ENCODE results near the gene HAGHL. TPM values are rescaled to one million over a fixed set of nuclear protein-coding genes. Genes with fewer than 3 reads are reported as not detected.

Gene HAGHL
- total RNA-seq, 1 donor from 2014 or later, result 19.1 TPM

DNA sequence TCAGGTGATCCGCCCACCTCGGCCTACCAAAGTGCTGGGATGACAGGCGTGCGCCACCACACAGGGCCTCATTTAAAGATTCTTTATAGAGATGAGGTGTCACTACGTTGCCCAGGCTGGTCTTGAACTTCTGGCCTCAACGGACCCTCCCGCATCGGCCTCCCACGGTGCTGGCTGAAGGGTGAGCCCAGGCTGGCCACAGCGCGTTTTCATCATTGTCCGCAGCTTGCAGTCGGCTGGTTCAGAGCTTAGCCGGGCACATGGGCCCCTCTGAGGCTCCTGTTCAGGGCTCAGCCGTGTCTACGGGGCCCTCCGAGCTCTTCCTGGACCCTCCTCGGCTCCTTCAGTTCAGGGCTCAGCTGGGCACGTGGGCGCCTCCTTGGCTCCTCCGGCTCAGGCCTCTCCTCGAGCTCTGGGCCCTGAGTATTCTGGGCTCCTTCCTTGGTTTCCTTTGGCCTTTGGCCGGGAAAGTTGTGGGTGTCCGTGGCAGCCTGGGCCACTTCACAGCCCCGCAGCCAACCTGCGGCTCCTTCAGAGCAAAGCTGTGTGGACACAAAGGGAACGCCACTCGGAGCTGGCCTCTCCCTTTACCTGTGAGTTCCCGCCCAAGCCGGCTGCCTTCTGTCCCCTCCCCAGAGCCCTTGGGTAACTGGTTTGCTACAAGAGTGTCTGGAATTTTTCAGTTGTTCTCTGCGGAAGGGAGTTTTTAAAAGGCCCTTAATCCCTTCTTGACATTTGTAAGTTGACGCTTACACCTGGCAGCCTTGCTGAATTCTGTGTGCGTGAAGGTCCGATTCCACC is 32.4 kb downstream of the HAGHL start:
- no peaks in the 10 kb centered on the region for H3K4me1 Mint-ChIP-seq (ENCODE audit: low read depth)
- H3K27me3 Mint-ChIP-seq (ENCODE audit: insufficient read depth), result peaks cover 7% of the 10 kb centered on the region
- H3K9me3 Mint-ChIP-seq, result no peaks in the 10 kb centered on the region
- H3K36me3 Mint-ChIP-seq (ENCODE audit: low read depth), result no peaks in the 10 kb centered on the region
- no peak overlapping the region for H3K27ac Mint-ChIP-seq
- no peak overlapping the region for H3K4me3 Mint-ChIP-seq
- no peak for DNase-seq (ENCODE audit: low spot score)
- intact Hi-C loops (cut with micrococcal nuclease), result no loop called here

DNA sequence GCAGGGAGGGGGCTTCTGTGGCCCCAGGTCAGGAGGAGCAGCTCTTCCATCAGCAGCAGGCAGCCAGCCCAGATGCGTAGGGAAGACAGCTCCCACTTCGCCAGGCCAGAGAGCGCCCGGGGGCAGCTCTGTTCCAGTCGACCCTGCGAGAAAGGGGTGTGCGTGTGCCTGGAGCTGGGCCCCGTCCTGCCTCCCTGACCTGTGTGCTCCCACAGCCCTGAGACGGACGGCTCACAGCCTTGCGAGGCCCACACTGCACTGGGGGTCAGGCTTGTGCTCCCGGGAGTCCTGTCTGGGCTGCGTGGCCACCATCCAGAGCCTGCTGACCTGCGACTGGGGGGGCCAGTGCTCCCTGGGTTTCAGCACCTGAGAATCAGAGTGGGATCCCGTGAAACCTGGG is 33.2 kb downstream of the HAGHL start:
- Mint-ChIP-seq H3K4me3 (no peak overlapping the region), H3K4me1 (ENCODE audit: low read depth) (no peaks in the 10 kb centered on the region), H3K27ac (no peak overlapping the region), H3K36me3 (ENCODE audit: low read depth) (no peaks in the 10 kb centered on the region), H3K27me3 (ENCODE audit: insufficient read depth) (peaks cover 7% of the 10 kb centered on the region), H3K9me3 (no peaks in the 10 kb centered on the region)
- intact Hi-C loops (cut with micrococcal nuclease), result no loop called here
- DNase-seq (ENCODE audit: low spot score), result no peak

DNA sequence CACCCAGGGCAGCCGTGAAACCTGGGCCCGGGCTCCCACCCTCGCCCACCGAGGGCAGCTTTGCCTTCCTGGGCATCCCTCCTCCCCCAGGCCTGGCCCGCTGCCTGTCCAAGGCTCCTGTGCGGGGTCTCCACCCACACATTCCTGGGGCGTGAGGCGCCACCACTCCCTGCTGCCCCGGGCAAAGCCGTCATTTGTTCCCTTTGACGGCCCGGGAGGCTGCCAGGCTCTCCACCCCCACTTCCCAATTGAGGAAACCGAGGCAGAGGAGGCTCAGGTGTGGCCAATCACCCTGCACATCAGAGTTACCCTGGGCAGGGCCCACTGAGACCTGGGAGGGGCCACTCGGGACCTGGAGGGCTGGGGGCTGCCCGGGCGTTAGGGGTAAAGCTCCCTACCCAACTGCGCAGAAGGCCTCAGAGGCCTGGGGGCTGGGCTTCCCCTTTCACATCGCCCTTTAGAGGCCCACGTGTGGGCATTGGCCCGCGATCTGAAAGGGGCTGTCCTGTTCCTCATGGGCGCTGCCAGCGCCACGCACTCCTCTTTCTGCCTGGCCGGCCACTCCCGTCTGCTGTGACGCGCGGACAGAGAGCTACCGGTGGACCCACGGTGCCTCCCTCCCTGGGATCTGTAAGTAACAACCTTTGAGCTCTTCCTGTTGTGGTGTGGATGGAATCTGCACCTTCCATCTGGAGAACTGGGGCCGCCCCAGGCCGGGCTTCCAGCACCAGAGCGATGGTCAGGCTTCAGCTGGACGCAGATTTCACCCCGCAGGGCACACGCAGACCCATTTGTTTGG is 33.8 kb downstream of the HAGHL start, which contains the start of gene MSLN:
MSLN (plus strand) TSS at position 190 of the 799 bp plus-strand sequence. CDS start 1,947 bp downstream, outside the sequence.
- H3K9me3 Mint-ChIP-seq, result no peaks in the 10 kb centered on the region
- DNase-seq (ENCODE audit: low spot score), result no peak
- no peaks in the 10 kb centered on the region for H3K36me3 Mint-ChIP-seq (ENCODE audit: low read depth)
- intact Hi-C loops (cut with micrococcal nuclease), result no loop called here
- H3K27me3 Mint-ChIP-seq (ENCODE audit: insufficient read depth), result peaks cover 7% of the 10 kb centered on the region
- no peaks in the 10 kb centered on the region for H3K4me1 Mint-ChIP-seq (ENCODE audit: low read depth)
- H3K4me3 Mint-ChIP-seq, result no peak within 1 kb of the TSS
- no peak within 1 kb of the TSS for H3K27ac Mint-ChIP-seq

DNA sequence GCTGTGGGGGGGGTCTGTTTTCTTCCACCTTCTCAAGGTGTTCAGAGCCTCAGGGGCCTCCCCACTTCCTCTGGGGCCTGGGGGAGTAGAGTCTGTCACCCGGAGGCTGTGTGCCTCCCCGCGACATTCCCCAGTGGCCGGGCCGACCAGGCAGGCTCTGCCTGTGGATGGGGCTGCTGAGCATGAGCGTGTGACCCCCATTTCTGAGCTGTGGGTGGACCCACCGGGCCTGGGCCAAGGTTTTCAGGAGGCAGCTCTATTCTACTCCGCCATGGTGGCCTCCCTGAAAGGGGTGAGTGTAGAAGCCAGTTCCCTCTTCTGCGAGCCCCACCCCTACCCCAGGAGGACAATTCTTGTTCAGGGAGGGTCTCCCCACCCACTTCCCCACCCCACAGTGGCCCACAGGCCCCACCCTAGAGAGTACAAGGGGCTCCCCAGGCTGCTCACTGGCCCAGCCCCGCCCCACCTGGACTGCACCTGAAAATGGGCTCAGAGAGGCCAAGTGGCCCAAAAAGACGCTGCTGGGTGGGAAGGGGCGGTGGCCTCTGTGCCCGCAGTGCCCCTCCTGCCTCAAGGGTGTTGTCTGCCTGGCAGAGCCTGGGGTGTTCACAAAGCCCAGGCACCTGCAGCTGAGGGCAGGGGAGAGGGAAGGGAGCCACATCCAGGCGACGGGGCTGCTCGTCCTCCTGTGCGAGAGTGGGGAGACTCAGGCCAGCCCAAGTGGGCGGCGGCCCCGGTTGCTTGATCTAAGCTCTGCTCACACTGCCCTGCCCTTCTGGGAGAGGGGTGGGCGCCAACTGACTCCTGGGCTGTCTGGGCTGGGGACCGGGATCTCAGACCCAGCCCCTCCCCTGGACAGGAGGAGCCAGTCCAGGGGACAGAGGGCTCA is 35.0 kb downstream of the HAGHL start:
- no peak overlapping the region for H3K4me3 Mint-ChIP-seq
- intact Hi-C loops (cut with micrococcal nuclease), result no loop called here
- no peak overlapping the region for H3K27ac Mint-ChIP-seq
- DNase-seq (ENCODE audit: low spot score), result no peak
- H3K36me3 Mint-ChIP-seq (ENCODE audit: low read depth), result no peaks in the 10 kb centered on the region
- H3K4me1 Mint-ChIP-seq (ENCODE audit: low read depth), result no peaks in the 10 kb centered on the region
- H3K9me3 Mint-ChIP-seq, result no peaks in the 10 kb centered on the region
- peaks cover 4% of the 10 kb centered on the region for H3K27me3 Mint-ChIP-seq (ENCODE audit: insufficient read depth)

DNA sequence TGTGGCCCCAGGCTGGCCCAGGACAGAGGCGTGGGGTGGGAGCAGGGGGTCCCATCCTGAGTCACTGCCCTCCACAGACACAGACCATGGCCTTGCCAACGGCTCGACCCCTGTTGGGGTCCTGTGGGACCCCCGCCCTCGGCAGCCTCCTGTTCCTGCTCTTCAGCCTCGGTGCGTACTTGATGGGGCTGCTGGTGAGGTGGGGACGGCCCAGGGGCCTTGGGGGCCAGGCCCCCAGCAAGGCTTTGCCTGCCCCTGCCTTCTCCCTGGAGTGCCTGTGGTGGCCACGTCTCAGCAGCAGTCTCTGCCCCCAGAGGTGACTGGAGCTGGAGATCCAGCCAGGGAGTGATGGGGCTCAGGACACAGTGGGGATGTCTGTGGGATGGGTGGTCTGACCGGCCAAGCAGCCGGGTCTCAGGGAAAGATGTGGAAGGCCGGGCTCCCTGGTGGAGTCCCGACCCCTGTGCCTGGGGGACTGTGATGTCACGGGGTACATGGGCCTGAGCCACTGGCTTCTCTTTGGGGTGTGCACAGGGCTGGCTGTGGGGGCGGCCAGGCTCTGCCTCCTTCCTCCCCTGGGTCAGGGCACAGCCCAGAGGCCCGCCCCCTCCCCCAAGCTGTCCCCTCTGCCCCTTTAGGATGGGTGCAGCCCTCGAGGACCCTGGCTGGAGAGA is 35.8 kb downstream of the HAGHL start:
- Mint-ChIP-seq H3K27ac (no peak overlapping the region), H3K27me3 (ENCODE audit: insufficient read depth) (peaks cover 2% of the 10 kb centered on the region)
- intact Hi-C loops (cut with micrococcal nuclease), result no loop called here

DNA sequence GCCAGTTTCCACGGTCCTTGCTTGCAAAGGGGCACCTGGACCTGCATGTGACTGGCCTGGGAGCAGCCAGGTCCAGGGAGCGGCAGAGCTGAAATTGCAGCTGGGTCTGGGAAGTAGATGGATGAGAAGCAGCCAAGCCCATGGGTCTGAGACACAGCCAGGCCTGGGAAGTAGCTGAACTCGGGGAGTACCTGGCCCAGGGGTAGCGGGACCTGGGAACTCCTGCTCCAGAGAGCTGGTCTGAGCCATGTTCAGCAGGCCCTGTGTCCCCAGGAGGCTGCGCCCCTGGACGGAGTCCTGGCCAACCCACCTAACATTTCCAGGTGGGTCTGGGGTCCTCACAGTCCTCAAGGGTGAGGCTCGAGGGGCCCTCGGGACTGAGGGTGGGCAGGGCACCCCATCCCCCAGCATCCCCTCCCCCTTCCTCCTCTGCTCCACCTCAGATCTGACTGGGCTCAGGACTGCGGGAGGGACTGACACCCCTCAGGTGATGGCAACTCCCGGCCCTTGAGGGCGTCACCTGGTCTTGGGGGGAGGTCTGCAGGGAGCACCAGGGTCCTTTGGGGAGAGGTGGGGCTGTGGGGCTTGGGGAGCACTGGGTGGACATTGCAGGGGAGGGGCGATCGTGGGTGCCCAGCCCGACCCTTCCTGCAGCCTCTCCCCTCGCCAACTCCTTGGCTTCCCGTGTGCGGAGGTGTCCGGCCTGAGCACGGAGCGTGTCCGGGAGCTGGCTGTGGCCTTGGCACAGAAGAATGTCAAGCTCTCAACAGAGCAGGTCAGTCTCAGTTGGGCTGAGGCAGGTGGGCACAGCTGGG is 36.7 kb downstream of the HAGHL start:
- Mint-ChIP-seq H3K36me3 (ENCODE audit: low read depth) (no peaks in the 10 kb centered on the region), H3K27ac (no peak overlapping the region), H3K4me3 (no peak overlapping the region), H3K4me1 (ENCODE audit: low read depth) (no peaks in the 10 kb centered on the region), H3K9me3 (no peaks in the 10 kb centered on the region), H3K27me3 (ENCODE audit: insufficient read depth) (no peaks in the 10 kb centered on the region)
- intact Hi-C loops (cut with micrococcal nuclease), result no loop called here
- DNase-seq (ENCODE audit: low spot score), result no peak

More for the DNA sequence above, 35.8 kb downstream of the HAGHL start:
- H3K36me3 Mint-ChIP-seq (ENCODE audit: low read depth), result no peaks in the 10 kb centered on the region
- H3K4me1 Mint-ChIP-seq (ENCODE audit: low read depth), result no peaks in the 10 kb centered on the region
- DNase-seq (ENCODE audit: low spot score), result no peak
- H3K4me3 Mint-ChIP-seq, result no peak overlapping the region
- no peaks in the 10 kb centered on the region for H3K9me3 Mint-ChIP-seq

DNA sequence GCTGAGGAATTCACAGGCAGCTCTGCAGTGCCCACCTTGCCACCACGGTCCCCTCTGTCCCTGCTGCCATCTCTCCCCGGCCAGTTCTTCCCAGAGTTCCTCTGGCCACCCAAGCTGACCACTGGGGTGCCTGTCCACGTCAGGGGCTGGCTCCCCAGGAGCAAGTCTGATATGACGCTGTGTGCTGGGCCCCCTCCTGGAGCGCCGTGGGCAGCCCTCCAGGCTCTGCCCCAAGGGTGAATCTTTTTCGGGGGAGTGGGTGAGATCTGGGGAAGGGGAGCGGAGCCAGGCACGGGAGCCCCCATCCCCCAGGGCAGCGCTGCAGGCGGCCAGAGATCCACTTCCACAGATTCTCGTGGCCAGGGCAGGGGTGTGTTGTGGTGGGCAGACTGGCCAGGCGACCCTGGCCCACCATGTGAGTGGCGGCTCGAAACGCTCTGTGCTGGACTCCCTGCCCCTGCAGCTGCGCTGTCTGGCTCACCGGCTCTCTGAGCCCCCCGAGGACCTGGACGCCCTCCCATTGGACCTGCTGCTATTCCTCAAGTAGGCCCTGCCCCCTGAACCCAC is 37.4 kb downstream of the HAGHL start:
- intact Hi-C loops (cut with micrococcal nuclease), result no loop called here

DNA sequence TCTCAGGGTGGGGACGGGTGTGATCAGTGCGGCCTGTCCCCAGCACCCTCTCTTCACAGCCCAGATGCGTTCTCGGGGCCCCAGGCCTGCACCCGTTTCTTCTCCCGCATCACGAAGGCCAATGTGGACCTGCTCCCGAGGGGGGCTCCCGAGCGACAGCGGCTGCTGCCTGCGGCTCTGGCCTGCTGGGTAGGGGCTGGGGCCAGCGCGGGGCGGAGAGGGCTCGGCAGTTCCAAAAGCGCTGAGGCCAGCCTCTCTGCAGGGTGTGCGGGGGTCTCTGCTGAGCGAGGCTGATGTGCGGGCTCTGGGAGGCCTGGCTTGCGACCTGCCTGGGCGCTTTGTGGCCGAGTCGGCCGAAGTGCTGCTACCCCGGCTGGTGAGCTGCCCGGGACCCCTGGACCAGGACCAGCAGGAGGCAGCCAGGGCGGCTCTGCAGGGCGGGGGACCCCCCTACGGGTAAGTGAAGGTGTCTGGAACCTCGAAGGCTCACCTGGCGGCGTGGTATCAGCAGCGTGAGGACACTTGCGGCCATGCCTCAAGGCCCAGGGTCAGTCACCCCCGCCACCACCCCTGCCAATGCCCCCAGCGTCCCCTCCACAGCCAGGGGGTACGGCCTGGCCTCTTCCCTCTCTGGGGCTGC is 38.1 kb downstream of the HAGHL start:
- Mint-ChIP-seq H3K27me3 (ENCODE audit: insufficient read depth) (no peaks in the 10 kb centered on the region), H3K4me1 (ENCODE audit: low read depth) (no peaks in the 10 kb centered on the region), H3K27ac (no peak overlapping the region), H3K4me3 (no peak overlapping the region), H3K9me3 (no peaks in the 10 kb centered on the region), H3K36me3 (ENCODE audit: low read depth) (no peaks in the 10 kb centered on the region)
- intact Hi-C loops (cut with micrococcal nuclease), result no loop called here
- DNase-seq (ENCODE audit: low spot score), result no peak

More for the DNA sequence above, 37.4 kb downstream of the HAGHL start:
- Mint-ChIP-seq H3K27ac (no peak overlapping the region), H3K9me3 (no peaks in the 10 kb centered on the region), H3K4me3 (no peak overlapping the region), H3K36me3 (ENCODE audit: low read depth) (no peaks in the 10 kb centered on the region), H3K27me3 (ENCODE audit: insufficient read depth) (no peaks in the 10 kb centered on the region), H3K4me1 (ENCODE audit: low read depth) (no peaks in the 10 kb centered on the region)
- DNase-seq (ENCODE audit: low spot score), result no peak

DNA sequence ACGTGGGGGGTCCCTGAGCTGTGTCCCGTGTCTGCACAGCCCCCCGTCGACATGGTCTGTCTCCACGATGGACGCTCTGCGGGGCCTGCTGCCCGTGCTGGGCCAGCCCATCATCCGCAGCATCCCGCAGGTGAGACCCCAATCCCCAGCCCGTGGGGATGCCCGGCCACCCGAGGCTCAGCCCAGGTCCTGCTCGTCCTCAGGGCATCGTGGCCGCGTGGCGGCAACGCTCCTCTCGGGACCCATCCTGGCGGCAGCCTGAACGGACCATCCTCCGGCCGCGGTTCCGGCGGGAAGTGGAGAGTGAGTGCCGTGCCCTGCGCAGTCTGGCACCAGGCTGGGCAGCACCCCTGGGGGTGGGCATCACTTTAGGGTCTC is 38.6 kb downstream of the HAGHL start:
- Mint-ChIP-seq H3K27me3 (ENCODE audit: insufficient read depth) (no peaks in the 10 kb centered on the region), H3K4me1 (ENCODE audit: low read depth) (no peaks in the 10 kb centered on the region), H3K27ac (no peak overlapping the region), H3K4me3 (no peak overlapping the region), H3K36me3 (ENCODE audit: low read depth) (no peaks in the 10 kb centered on the region), H3K9me3 (no peaks in the 10 kb centered on the region)
- intact Hi-C loops (cut with micrococcal nuclease), result no loop called here
- no peak for DNase-seq (ENCODE audit: low spot score)

DNA sequence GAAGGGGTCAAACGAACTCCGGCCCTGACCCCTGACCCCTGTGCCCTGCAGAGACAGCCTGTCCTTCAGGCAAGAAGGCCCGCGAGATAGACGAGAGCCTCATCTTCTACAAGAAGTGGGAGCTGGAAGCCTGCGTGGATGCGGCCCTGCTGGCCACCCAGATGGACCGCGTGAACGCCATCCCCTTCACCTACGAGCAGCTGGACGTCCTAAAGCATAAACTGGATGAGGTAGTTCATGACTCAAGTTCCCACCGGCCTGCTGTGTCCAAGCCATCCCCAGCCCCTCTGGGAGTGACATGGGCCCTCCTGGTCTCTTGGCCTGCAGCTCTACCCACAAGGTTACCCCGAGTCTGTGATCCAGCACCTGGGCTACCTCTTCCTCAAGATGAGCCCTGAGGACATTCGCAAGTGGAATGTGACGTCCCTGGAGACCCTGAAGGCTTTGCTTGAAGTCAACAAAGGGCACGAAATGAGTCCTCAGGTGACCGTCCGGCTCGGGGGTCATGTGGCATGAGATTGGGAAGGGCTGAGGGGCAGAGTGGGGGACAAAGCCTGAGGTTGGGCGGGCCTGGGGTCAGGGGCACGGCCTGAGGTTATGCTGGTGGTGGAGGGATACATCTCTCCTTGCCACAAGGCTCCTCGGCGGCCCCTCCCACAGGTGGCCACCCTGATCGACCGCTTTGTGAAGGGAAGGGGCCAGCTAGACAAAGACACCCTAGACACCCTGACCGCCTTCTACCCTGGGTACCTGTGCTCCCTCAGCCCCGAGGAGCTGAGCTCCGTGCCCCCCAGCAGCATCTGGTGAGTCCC is 39.3 kb downstream of the HAGHL start:
- Mint-ChIP-seq H3K4me1 (ENCODE audit: low read depth) (no peaks in the 10 kb centered on the region), H3K27me3 (ENCODE audit: insufficient read depth) (no peaks in the 10 kb centered on the region), H3K36me3 (ENCODE audit: low read depth) (no peaks in the 10 kb centered on the region), H3K4me3 (no peak overlapping the region), H3K9me3 (no peaks in the 10 kb centered on the region), H3K27ac (no peak overlapping the region)
- DNase-seq (ENCODE audit: low spot score), result no peak
- intact Hi-C loops (cut with micrococcal nuclease), result no loop called here

All from activated T-helper 1 cell treated with anti-CD3 and anti-CD28 coated beads, Interleukin-12 subunit alpha, Interleukin-12 subunit beta, Interleukin-2, Interleukin-4 antibody, amounts not matched to agents 30 ng/mL and 10 ng/mL and 1 ng/mL, durations not matched to agents 14 hours and 24 hours and 36 hours (primary cell).